Measurements from ENCODE around the gene RNF8.
"Not testable (repeated sequence)": the region's sequence is repeated elsewhere in the genome, so short reads cannot be mapped to it uniquely, and the experiment has no call there.

The RNF8 gene

GRCh38 chr6:37334047-37334446 lies 19.7 kb upstream of the RNF8 start (continued):
- no peak for TF ChIP-seq ZNF654 (tag by site-specific recombination; IDR thresholded peaks at IDR 0.05; ENCODE audit: low read depth)
- no peak for TF ChIP-seq KLF8 (tag by site-specific recombination; IDR thresholded peaks at IDR 0.05)

DNA sequence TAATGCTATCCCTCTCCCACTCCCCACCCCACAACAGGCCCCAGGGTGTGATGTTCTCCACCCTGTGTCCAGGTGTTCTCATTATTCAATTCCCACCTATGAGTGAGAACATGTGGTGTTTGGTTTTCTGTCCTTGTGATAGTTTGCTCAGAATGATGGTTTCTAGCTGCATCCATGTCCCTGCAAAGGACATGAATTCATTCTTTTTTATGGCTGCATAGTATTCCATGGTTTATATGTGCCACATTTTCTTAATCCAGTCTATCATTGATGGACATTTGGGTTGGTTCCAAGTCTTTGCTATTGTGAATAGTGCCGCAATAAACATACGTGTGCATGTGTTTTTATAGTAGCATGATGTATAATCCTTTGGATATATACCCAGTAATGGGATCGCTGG lies 15.5 kb upstream of the RNF8 start:
- CTCF ChIA-PET; H3K4me3 ChIP-seq (ENCODE audit: low read depth, low read length); H3K36me3 ChIP-seq (ENCODE audit: control insufficient read depth in 2 of 2, insufficient read depth in 1 of 2, low read length in 2 of 2); H3K27ac ChIP-seq (ENCODE audit: extremely low read depth, low read depth, low read length); H3K9me3 ChIP-seq (ENCODE audit: control insufficient read depth, insufficient read depth, low read depth, low read length); H3K4me1 ChIP-seq (ENCODE audit: control insufficient read depth, insufficient read depth, low read length); POLR2A ChIA-PET: not testable (repeated sequence)
- TF ChIP-seq ZNF146 (tag by site-specific recombination; IDR thresholded peaks at IDR 0.05), result peak; percentile 96
- 0 out of 2 replicates have a peak, but pooled peaks have one; percentile 19 for TF ChIP-seq ZNF580 (tag by site-specific recombination; IDR thresholded peaks at IDR 0.05)

DNA sequence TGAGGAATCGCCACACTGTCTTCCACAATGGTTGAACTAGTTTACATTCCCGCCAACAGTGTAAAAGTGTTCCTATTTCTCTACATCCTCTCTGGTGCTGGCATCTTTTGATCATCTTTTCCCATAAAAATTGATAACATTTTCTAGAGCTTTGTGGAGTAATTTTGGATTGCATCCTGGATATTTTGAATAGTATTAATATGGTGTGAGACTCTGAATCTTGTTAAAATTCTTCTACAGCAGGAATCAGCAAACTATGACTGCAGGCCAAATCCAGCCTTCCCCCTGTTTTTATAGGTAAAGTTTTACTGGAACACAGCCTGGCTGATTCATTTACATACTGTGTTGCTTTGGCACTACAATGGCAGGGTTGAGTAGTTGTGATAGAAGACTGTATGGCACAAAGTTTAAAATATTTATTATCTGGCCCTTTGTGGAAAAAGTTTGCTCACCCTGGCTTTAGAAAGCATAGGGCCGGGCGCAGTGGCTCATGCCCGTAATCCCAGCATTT lies 15.0 kb upstream of the RNF8 start:
- H3K4me1 ChIP-seq (ENCODE audit: control insufficient read depth, insufficient read depth, low read length), result peaks cover 3% of the 10 kb centered on the region; the same call in 1 of the 2 replicates
- TF ChIP-seq ZNF600 (tag by site-specific recombination; IDR thresholded peaks at IDR 0.05), result no peak
- TF ChIP-seq ZNF274 (IDR thresholded peaks at IDR 0.05; ENCODE audit: low read length), result no peak
- TF ChIP-seq ZNF274 (tag by site-specific recombination; IDR thresholded peaks at IDR 0.05; ENCODE audit: borderline replicate concordance), result no peak
- TF ChIP-seq ZNF211 (tag by site-specific recombination; IDR thresholded peaks at IDR 0.05; ENCODE audit: low read depth), result no peak
- no peak for TF ChIP-seq KLF10 (tag by site-specific recombination; IDR thresholded peaks at IDR 0.05)
- TF ChIP-seq ZNF792 (tag by site-specific recombination; IDR thresholded peaks at IDR 0.05), result no peak
- TF ChIP-seq RBAK (tag by site-specific recombination; IDR thresholded peaks at IDR 0.05), result no peak
- TF ChIP-seq, protein P1, sequence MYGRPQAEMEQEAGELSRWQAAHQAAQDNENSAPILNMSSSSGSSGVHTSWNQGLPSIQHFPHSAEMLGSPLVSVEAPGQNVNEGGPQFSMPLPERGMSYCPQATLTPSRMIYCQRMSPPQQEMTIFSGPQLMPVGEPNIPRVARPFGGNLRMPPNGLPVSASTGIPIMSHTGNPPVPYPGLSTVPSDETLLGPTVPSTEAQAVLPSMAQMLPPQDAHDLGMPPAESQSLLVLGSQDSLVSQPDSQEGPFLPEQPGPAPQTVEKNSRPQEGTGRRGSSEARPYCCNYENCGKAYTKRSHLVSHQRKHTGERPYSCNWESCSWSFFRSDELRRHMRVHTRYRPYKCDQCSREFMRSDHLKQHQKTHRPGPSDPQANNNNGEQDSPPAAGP (tag by site-specific recombination; IDR thresholded peaks at IDR 0.05), result no peak
- no peak for TF ChIP-seq GLIS2 (tag by site-specific recombination; IDR thresholded peaks at IDR 0.05)
- no peak for TF ChIP-seq ZBTB7A (tag by site-specific recombination; IDR thresholded peaks at IDR 0.05; ENCODE audit: low read depth)
- TF ChIP-seq SP2 (tag by site-specific recombination; IDR thresholded peaks at IDR 0.05), result no peak
- no peak for TF ChIP-seq ZNF580 (tag by site-specific recombination; IDR thresholded peaks at IDR 0.05)
- TF ChIP-seq ZNF610 (tag by site-specific recombination; IDR thresholded peaks at IDR 0.05; ENCODE audit: borderline replicate concordance), result no peak
- no peak for TF ChIP-seq ZNF324 (tag by site-specific recombination; IDR thresholded peaks at IDR 0.05)
- no peak for TF ChIP-seq IKZF3 (tag by site-specific recombination; IDR thresholded peaks at IDR 0.05)
- TF ChIP-seq ZBTB1 (tag by site-specific recombination; IDR thresholded peaks at IDR 0.05), result no peak
- no peak for TF ChIP-seq ZNF549 (tag by site-specific recombination; IDR thresholded peaks at IDR 0.05)
- ChIA-PET POLR2A (no interaction called here), CTCF (interaction anchor here (1.2 kb wide), 1 partner anchor 13 kb away, joined by 5 read pairs; no protein-coding TSS in a partner anchor)
- H3K4me3 ChIP-seq (ENCODE audit: low read depth, low read length), result no peak overlapping the region
- no peaks in the 10 kb centered on the region for H3K9me3 ChIP-seq (ENCODE audit: control insufficient read depth, insufficient read depth, low read depth, low read length)
- no peak overlapping the region for H3K27ac ChIP-seq (ENCODE audit: extremely low read depth, low read depth, low read length)
- H3K36me3 ChIP-seq (ENCODE audit: control insufficient read depth in 2 of 2, insufficient read depth in 1 of 2, low read length in 2 of 2), result no peaks in the 10 kb centered on the region; a peak in 1 of 3 replicates

Data from HEK293 (cell line).